Tibial artery (tissue), 4 donors: Measurements from ENCODE around the gene NCAPH2.

Experiments used
- DNase-seq, 2 donors: peaks; one replicate each; pipeline ENCODE4 v3.0.0-alpha.2; 2019
- H3K27ac ChIP-seq, 2 donors: fragments of 200-600 bp; sonication (generic) in 1 of 2; 1 replicate in 1 of 2; 2 replicates in 1 of 2; pipeline ENCODE4 v1.5.1; 2018 to 2019; ENCODE audit warnings: mild to moderate bottlenecking in 1 of 2
- H3K27me3 ChIP-seq, 2 donors: fragments of 200-600 bp; sonication (generic) in 1 of 2; one replicate each; pipeline versions ENCODE4 v1.5.1 to v1.6.0; 2016 to 2019
- H3K36me3 ChIP-seq, 3 donors: fragments of 200-600 bp; sonication (generic) in 2 of 3; one replicate each; pipeline ENCODE4 v1.5.1; 2016 to 2019; ENCODE audit warnings: mild to moderate bottlenecking in 2 of 3
- H3K4me1 ChIP-seq, 4 donors: fragments of 200-600 bp; sonication (generic) in 2 of 4; 1 replicate in 3 of 4; 2 replicates in 1 of 4; pipeline ENCODE4 v1.5.1; 2016 to 2019
- H3K4me3 ChIP-seq, 2 donors: fragments of 200-600 bp; sonication (generic) in 1 of 2; 1 replicate in 1 of 2; 2 replicates in 1 of 2; pipeline ENCODE4 v1.5.1; 2018 to 2019; ENCODE audit warnings: mild to moderate bottlenecking in 2 of 2
- H3K9me3 ChIP-seq, 3 donors: fragments of 200-600 bp; sonication (generic) in 1 of 3; one replicate each; pipeline ENCODE4 v1.5.1; 2016 to 2019
- CTCF ChIP-seq, 2 experiments: fragments of 200-600 bp in 1 of 2; fragments of 450-650 bp in 1 of 2; IDR thresholded peaks; one replicate each; pipeline ENCODE4 v1.5.1; 2017 to 2019; ENCODE audit warnings: antibody characterized with exemption in 2 of 2, mild to moderate bottlenecking in 1 of 2, moderate library complexity in 1 of 2
- intact Hi-C: fragments of 100-400 bp; cut with DNase I; formaldehyde crosslinking; loops from one replicate; pipeline ENCODE4 v1.15.0; 2023; ENCODE audit warnings: low total_unique reads

The NCAPH2 gene

GRCh38 chr22:50550395-50550794 lies 42.4 kb downstream of the NCAPH2 start:
- H3K9me3 ChIP-seq, result no peaks in the 10 kb centered on the region
- no peaks in the 10 kb centered on the region for H3K36me3 ChIP-seq
- intact Hi-C loops, result no loop called here
- H3K27ac ChIP-seq, result no peak overlapping the region
- no peak overlapping the region for H3K4me3 ChIP-seq
- TF ChIP-seq CTCF (IDR thresholded peaks at IDR 0.05), result no peak
- peaks cover 0 to 74% of the 10 kb centered on the region in 2 donors for H3K27me3 ChIP-seq
- H3K4me1 ChIP-seq, result peaks cover 0 to 21% (median 12%) of the 10 kb centered on the region in 4 donors
- no peak for DNase-seq

- H3K27me3 ChIP-seq, result peaks cover 0 to 66% of the 10 kb centered on the region in 2 donors
- no peaks in the 10 kb centered on the region for H3K36me3 ChIP-seq
- H3K27ac ChIP-seq, result no peak overlapping the region
- DNase-seq, result no peak
- no peak overlapping the region for H3K4me3 ChIP-seq
- intact Hi-C loops, result no loop called here
- no peak for TF ChIP-seq CTCF (IDR thresholded peaks at IDR 0.05)
- no peaks in the 10 kb centered on the region for H3K9me3 ChIP-seq
- peaks cover 0 to 21% (median 12%) of the 10 kb centered on the region in 4 donors for H3K4me1 ChIP-seq
Observed at GRCh38 chr22:50551160-50551752, 43.2 kb downstream of the NCAPH2 start.

- no peak for DNase-seq
- no peak for TF ChIP-seq CTCF (IDR thresholded peaks at IDR 0.05)
- no peaks in the 10 kb centered on the region for H3K36me3 ChIP-seq
- no peaks in the 10 kb centered on the region for H3K9me3 ChIP-seq
- H3K27ac ChIP-seq, result no peak overlapping the region
- intact Hi-C loops, result no loop called here
- H3K4me1 ChIP-seq, result peaks cover 0 to 8% (median 7%) of the 10 kb centered on the region in 4 donors
- peaks cover 0 to 51% of the 10 kb centered on the region in 2 donors for H3K27me3 ChIP-seq
- H3K4me3 ChIP-seq, result no peak overlapping the region
Observed at GRCh38 chr22:50553310-50553709, 45.3 kb downstream of the NCAPH2 start.

- no peak for DNase-seq
- Histone ChIP-seq H3K9me3 (no peaks in the 10 kb centered on the region), H3K4me3 (no peak overlapping the region), H3K4me1 (no peaks in the 10 kb centered on the region), H3K36me3 (no peaks in the 10 kb centered on the region), H3K27ac (no peak overlapping the region), H3K27me3 (peaks cover 0 to 24% of the 10 kb centered on the region in 2 donors)
- intact Hi-C loops, result no loop called here
- TF ChIP-seq CTCF (IDR thresholded peaks at IDR 0.05), result no peak
Observed at GRCh38 chr22:50556703-50557102, 48.7 kb downstream of the NCAPH2 start.

GRCh38 chr22:50560034-50560433 lies 52.0 kb downstream of the NCAPH2 start:
- TF ChIP-seq CTCF (IDR thresholded peaks at IDR 0.05), result no peak
- DNase-seq, result no peak
- Histone ChIP-seq H3K27me3 (peaks cover 0 to 12% of the 10 kb centered on the region in 2 donors), H3K4me3 (no peak overlapping the region), H3K9me3 (no peaks in the 10 kb centered on the region), H3K4me1 (peaks cover 0 to 11% (median 7%) of the 10 kb centered on the region in 4 donors), H3K36me3 (no peaks in the 10 kb centered on the region), H3K27ac (no peak overlapping the region)
- intact Hi-C loops, result no loop called here
